NCI-H1417 treated with DMSO at 0.1 percent for 48 hours (cell line): Measurements from ENCODE around the gene NADSYN1.
A peak's percentile ranks its signal among the peaks of the same experiment; 100 is the strongest.

Experiments
- DNase-seq: peaks from one replicate; lab custom pipeline; 2025; lab: John Stamatoyannopoulos, UW

NADSYN1 gene

DNA sequence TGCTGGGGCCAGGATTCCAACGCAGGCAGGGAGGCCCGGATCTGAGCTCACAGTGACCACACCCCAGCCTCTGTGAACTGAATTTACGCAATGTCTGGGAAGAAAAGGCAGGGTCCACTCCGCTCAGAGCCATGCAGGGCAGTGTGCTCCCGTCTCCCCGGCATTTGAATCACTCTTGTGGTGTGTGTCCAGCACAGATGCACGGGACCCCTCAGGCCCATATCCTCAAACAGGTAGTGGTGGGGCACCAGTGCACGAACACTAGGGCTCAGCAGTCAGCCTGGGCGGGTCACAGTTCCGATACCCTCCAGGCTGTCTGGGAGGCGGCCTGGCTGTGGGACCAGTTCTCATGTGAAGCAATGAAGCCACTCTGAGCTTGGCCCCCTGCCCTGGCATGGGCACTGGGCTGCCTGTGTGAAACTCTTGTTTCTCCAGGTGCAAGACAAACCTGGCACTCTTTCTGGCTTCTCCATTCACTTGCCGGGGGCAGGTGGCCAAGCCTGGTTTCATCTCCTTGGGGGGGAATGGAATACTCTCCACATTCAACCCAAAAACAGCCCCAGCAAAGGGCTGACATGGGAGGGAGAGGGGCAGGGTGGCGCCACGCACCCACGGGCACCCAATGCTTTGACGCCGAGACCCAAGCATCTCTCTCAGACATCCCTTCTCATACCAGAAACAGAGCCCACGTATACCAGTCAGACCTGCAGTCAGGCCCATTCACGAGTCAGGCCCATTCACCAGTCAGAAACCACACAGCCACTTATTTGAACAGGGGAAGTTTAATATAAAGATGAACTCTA lies 19.2 kb upstream of the NADSYN1 start:
- DNase-seq: no peak

- no peak for DNase-seq
These were observed 18.4 kb upstream of the NADSYN1 start for GRCh38 chr11:71434576-71435130.

DNA sequence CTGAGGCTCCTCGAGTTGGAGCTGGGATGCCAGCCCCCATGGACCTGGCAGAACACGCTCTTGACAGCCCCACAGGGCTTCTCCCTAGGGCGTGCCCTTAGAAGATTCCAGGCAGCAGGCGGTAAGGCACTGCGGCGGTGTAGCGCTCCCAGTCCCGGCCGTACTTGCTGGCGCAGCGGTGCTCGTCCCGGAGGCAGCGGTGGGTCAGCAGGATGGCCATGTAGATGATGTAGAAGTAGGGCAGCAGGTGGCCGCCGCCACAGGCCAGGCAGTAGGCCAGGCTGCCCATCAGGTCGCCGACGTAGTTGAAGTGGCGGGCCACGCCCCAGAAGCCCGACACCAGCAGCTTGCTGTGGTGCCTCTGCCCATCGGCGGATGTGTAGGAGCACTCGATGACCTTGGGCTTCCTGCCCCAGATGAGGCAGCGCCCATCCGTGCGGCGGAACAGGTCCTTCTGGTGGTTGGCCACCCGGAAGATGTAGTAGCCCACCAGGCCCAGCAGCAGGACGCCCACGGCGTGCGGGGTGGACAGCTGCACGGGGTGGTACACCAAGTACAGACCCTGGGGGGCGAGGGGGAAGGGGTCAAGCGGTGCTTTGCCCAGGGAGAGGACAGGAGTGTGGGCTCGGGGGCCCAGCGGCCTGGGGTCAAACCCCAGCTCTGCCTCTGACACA lies 17.6 kb upstream of the NADSYN1 start:
- DNase-seq: no peak

DNA sequence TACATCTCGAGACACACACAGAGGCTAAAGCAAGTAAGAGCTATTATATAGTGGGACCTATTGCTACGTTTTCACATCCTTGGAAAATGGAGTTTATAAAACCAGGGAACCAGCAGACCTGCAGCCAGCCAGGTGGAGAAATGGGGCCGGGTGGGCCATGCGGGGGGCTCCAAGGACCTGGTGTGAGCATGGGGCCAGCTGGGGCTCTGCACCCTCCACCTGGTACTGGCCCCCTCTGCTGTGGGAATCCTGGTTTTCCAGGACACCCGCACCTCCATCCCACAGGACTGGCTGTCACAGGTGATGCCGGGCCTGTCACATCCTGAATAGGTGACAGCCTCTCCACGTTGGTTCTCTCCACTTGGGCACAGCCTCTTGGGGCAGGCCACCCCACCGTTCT lies 16.1 kb upstream of the NADSYN1 start:
- DNase-seq: no peak

- DNase-seq: no peak
These were observed 15.6 kb upstream of the NADSYN1 start for GRCh38 chr11:71437399-71437798.

DNA sequence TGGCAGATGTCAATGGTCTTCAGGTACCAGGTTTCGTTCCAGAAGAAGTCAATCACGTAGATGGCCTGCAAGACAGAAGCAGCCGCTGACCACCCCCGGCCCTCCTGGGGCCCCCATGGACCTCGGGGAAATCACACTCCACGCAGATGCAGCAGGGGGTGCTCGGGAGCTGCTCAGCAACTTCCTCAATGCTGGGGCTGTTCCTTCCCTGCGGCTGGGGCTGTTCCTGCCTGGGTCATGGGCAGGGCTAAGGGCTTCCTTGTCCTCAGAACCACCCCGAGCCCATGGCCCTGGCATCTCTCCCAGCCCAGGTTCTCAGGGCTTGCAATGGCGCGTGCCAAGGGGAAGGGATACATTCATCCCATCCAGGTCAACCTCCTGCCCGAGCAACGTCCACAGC lies 15.1 kb upstream of the NADSYN1 start:
- DNase-seq: no peak

DNA sequence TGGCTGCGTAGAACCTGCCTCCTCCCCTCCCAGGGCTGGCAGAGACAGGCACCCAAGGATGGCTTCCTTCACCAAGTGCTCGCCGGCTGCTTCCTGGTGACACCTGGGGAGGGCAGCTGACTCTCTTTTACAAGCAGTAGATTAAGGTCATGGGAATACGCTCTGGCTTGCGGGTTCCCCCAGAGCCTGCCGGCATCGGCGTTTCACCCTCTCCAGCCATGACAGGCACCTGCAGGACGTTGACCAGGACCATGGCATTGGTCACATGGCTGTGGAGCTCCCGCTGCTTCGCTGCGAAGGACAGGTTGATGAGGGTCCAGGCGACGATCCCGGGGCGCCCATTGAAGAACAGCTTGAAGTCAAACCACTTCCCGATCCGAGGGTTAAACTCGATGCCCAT lies 14.4 kb upstream of the NADSYN1 start:
- DNase-seq: no peak

GRCh38 chr11:71440021-71440755 lies 12.8 kb upstream of the NADSYN1 start:
- DNase-seq: no peak

GRCh38 chr11:71441251-71441650 lies 11.8 kb upstream of the NADSYN1 start:
- DNase-seq: no peak

DNA sequence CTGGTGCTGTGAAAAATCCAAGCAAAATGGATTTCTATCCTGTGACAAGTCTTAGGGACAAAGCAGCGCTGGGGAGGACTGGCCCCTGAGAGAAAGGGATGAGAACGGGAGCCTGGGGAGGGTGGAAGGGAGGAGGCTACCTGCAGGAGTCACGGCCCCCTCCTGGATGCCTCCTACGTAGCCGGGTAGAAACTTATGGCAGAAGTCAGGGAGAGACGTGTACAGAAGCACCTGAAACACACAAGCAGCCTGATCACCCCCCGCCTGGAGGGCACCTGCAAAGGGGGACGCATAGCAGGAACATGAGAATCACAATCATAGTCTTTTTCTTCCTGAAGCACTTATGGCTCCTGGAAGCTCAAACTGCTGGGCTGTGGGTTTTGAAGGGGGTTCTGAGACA lies 10.9 kb upstream of the NADSYN1 start:
- DNase-seq: no peak

DNA sequence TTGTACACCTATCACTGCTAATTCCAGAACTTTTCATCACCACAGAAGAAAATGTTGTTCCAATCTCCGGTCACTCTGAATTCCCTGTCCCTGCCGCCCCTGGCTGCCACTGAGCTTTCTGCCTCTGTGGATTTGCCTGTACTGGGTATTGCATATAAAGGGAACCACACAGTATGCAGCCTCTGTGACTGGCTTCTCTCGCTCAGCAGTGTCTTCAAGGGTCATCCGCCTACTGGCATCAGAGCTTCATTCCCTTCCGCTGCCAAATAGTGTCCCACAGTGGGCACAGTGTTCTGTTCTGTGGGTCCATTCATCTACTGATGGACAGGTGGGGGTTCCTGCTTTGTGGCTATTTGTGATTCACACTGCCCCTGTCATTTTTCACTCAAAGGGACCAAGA lies 10.1 kb upstream of the NADSYN1 start:
- DNase-seq: no peak

DNA sequence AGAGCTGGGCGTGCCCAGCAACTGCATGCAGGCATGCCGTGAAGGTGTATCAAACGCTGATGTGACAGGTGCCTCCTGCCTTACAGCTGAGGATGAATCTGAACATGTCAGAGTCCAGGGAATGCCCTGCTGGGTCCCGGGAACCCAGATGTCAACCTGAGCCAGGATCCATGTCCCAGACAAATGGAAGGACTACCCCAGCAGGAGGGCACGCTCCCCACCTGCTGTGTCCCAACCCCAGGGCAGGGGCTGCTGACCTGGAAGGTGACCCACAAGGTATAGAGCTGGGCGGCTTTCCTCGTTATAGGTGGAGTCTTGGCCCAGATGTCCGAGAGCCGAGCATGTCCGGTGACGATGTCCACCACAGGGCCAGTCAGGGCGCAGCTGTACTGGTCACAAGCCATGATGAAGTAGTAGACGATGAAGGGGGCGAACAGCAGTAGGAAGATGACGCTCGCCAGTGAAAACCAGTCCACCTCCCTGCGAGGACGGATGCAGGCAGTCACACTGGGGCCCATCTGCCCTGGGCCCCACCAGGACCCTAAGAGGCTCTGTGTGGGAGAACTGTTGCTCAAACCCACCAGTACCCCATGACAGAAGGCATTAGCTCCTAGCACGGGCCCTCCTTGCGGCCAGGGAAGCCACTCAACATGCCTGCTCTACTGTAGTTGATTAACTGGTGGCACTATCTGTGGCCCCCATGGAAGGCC lies 9.1 kb upstream of the NADSYN1 start:
- DNase-seq: no peak

DNA sequence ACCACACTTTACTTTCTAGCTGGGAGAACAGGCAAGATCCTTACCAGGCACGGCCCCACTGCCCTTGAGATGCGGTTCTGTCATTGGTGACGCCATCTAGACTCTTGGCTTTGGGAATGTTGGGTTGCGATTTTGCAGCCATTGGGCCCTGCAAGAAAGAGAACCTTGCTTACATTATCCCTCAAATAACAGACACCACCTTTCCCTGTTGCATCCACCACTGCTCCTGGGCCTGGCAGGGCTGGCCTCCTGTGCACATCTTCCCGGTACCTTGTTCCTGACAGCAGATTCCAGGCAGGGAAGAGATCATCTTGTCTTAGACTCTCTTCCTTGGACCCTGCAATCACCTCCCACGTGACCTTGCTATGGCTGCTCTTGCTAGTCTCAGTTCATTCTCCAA lies 8.2 kb upstream of the NADSYN1 start:
- DNase-seq: no peak

GRCh38 chr11:71446150-71446549 lies 6.9 kb upstream of the NADSYN1 start:
- no peak for DNase-seq

- DNase-seq: no peak
These were observed 5.9 kb upstream of the NADSYN1 start for GRCh38 chr11:71446942-71447688.

DNA sequence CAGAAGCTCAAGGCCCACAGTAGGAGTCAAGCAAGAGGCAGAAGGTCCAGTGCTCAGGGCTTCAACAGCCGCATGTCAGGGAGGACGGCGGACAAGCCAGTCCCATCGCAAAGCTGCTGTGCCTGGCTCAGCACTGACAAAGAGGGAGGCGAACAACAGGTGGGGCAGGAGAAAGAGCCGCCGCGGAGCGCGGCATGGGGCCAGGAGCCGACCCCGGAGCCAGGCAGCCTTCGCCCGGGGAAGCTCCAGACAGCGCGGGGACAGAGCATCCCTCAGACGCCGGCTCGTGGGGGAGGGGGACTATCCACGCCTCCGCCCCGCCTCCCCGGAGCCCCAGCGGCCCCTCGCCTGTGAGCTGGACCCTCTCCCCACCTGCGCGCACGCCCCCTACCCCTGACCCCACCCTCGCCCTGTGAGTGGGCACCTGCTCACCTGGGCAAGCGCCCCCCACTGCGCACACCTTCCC lies 5.2 kb upstream of the NADSYN1 start:
- no peak for DNase-seq

DNA sequence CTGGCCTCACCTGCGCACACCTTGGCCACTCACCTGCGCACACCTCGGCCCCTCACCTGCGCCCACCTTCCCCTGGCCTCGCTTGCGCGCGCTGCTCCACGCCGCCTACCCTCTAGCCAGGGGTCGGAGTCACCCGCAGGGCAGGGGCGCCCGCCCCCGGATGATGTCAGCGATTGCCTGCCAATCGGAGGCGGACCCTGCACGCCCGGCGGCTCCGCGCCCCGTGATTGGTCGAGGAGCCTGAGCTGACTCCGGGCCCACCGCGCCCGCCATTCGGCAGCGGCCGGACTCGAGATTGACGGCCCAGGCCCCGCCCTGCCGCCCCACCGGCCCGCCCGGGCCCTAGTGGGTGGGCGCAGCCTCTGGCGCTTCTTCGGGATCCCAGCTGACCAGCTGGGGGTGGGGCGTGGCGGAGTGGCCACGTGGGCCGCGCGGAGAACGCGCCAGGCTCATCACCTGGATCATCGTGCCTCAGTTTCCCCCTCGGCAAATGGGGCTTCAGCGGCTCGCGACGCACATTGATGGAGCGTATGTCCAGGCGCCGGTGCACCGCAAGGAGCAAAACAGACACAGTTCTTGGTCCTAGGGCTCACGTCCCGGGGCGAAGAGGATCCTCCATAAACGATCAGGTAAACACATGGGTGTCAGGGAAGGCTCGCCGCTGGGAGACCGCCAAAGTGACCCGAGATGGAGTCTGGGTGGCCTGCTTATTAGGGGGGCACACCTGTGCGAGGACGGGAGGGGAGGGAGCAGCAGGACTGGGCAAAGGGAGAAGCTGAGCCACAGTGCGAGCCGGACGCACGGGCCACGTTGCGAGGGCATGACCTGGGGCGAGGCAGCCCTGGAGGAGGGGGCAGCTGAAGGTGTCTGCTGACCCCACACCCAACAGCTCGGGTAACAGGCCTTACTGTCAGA lies 4.5 kb upstream of the NADSYN1 start, which contains the start of gene DHCR7:
Gene DHCR7 (minus strand): TSS at position 137 of the 915 bp plus-strand sequence. CDS start 3,441 bp downstream, outside the sequence.
- peak; percentile 80 for DNase-seq

- DNase-seq: no peak
These were observed 3.4 kb upstream of the NADSYN1 start for GRCh38 chr11:71449596-71449995.

DNA sequence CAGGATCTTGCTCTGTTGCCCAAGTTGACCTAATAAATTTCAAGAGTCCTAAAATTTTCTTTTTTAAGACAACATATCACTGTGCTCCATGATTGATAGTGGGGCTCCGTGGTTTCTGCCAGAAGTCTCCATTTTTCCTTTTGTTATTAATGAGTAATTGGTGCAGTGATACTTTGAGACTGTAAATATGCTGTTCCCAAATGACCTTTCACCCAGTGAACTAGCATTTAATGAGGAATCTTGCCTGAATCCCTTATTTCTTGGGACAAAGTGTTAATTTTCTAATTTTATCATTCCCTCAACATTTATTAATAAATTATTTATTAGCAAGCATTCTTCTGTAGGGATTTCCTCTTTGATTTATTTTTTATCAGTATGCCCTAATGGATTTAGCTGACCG lies 2.5 kb upstream of the NADSYN1 start:
- no peak for DNase-seq

- DNase-seq: no peak
These were observed 2.1 kb upstream of the NADSYN1 start for GRCh38 chr11:71450939-71451338.
